GM23338 (cell line): ENCODE data around the gene ARRDC5. TPM values are rescaled to one million over a fixed set of nuclear protein-coding genes. Genes with fewer than 3 reads are reported as not detected.

Experiments
- ATAC-seq: fragments of 200-7000 bp; cut with Tn5 transposase; 3 replicates; pipeline ENCODE4 v1.9.1; 2020
- DNase-seq: peaks from one replicate; pipeline ENCODE4 v3.0.0-alpha.2; 2015; ENCODE audit warnings: low spot score
- H2AFZ ChIP-seq: fragments of 200-600 bp; sonication (generic); 2 replicates; pipeline ENCODE4 v1.8.0; 2016; ENCODE audit warnings: antibody characterized with exemption, mild to moderate bottlenecking, moderate library complexity
- H3F3A ChIP-seq: fragments of 200-600 bp; sonication (generic); replicated peaks from 2 replicates; pipeline ENCODE4 v1.8.0; 2017; ENCODE audit warnings: antibody characterized with exemption, mixed run types, low read depth
- H3K27ac ChIP-seq: fragments of 200-600 bp; sonication (generic); 2 replicates; pipeline ENCODE4 v1.6.1; 2016; ENCODE audit warnings: low read depth
- H3K27me3 ChIP-seq: fragments of 200-600 bp; sonication (generic); 2 replicates; pipeline ENCODE4 v1.8.0; 2016; ENCODE audit warnings: mild to moderate bottlenecking, mixed run types, moderate library complexity; ENCODE audit not compliant: insufficient read depth
- H3K36me3 ChIP-seq: fragments of 200-600 bp; sonication (generic); 2 replicates; pipeline ENCODE4 v1.8.0; 2016; ENCODE audit warnings: mild to moderate bottlenecking; ENCODE audit not compliant: insufficient read depth
- H3K4me1 ChIP-seq: fragments of 200-600 bp; sonication (generic); 2 replicates; pipeline ENCODE4 v1.8.0; 2016; ENCODE audit warnings: mild to moderate bottlenecking, moderate library complexity; ENCODE audit not compliant: insufficient read depth
- H3K4me2 ChIP-seq: fragments of 200-600 bp; sonication (generic); 2 replicates; pipeline ENCODE4 v1.7.1; 2017; ENCODE audit warnings: mixed run types
- H3K4me3 ChIP-seq: fragments of 200-600 bp; sonication (generic); 2 replicates; pipeline ENCODE4 v1.6.1; 2016; ENCODE audit warnings: mixed run types
- H3K79me2 ChIP-seq: fragments of 200-600 bp; sonication (generic); replicated peaks from 2 replicates; pipeline ENCODE4 v1.8.0; 2017; ENCODE audit warnings: mild to moderate bottlenecking; ENCODE audit not compliant: insufficient read depth
- H3K9me2 ChIP-seq: fragments of 200-600 bp; sonication (generic); 2 replicates; pipeline ENCODE4 v1.8.0; 2017; ENCODE audit not compliant: insufficient read depth
- H4K20me1 ChIP-seq: fragments of 200-600 bp; sonication (generic); replicated peaks from 2 replicates; pipeline ENCODE4 v1.8.0; 2017; ENCODE audit warnings: mild to moderate bottlenecking; ENCODE audit not compliant: insufficient read depth
- H3K27ac Mint-ChIP-seq: 2 replicates; pipeline ENCODE4 v1.8.0; 2020; ENCODE audit warnings: inconsistent platforms, mild to moderate bottlenecking, moderate library complexity, mixed read lengths
- H3K27me3 Mint-ChIP-seq: 3 replicates; pipeline ENCODE4 v1.8.0; 2022; ENCODE audit warnings: low read depth, mild to moderate bottlenecking, moderate library complexity, mixed read lengths, inconsistent platforms; ENCODE audit not compliant: insufficient read depth, poor library complexity
- H3K36me3 Mint-ChIP-seq: 3 replicates; pipeline ENCODE4 v1.8.0; 2021; ENCODE audit warnings: low read depth, mild to moderate bottlenecking, inconsistent platforms, moderate library complexity, mixed read lengths
- H3K4me1 Mint-ChIP-seq: 3 replicates; pipeline ENCODE4 v1.8.0; 2020; ENCODE audit warnings: mild to moderate bottlenecking, inconsistent platforms, mixed read lengths
- H3K4me3 Mint-ChIP-seq: 3 replicates; pipeline ENCODE4 v1.8.0; 2021; ENCODE audit warnings: moderate library complexity, mild to moderate bottlenecking, inconsistent platforms, mixed read lengths
- H3K9me3 Mint-ChIP-seq: 3 replicates; pipeline ENCODE4 v1.8.0; 2020; ENCODE audit warnings: moderate library complexity, mild to moderate bottlenecking, inconsistent platforms, mixed read lengths
- NANOG ChIP-seq: IDR thresholded peaks from 2 replicates; pipeline ENCODE4 v1.6.1; 2016; ENCODE audit warnings: antibody characterized with exemption, borderline replicate concordance
- POLR2AphosphoS5 ChIP-seq: IDR thresholded peaks from 2 replicates; pipeline ENCODE4 v1.6.1; 2016; ENCODE audit warnings: antibody characterized with exemption, low read depth
- STAT1 ChIP-seq: IDR thresholded peaks from one replicate; pipeline ENCODE4 v1.6.1; 2016; ENCODE audit warnings: antibody characterized with exemption; ENCODE audit not compliant: unreplicated experiment
- polyA plus RNA-seq: library from polyadenylated mRNA; unstranded; fragments of >200 nt; fragmentation: Nextera tagmentation; extraction: Ambion mirVana; gene quantifications from 2 replicates; pipeline ENCODE4 v1.2.1, GENCODE V29; 2016
- total RNA-seq: library from RNA; depleted of rRNA; stranded (reverse); fragments of >200 nt; shearing (Covaris generic); gene quantifications from 2 replicates; pipeline ENCODE4 v1.2.3, GENCODE V29; 2014
- TF ChIP-seq, protein P1 (sequence below): fragments of 250-450 bp; sonication (Bioruptor Pico); IDR thresholded peaks from 2 replicates; pipeline ENCODE4 v1.5.0; 2020; ENCODE audit warnings: mild to moderate bottlenecking, moderate library complexity
- TF ChIP-seq, protein P2 (sequence below): IDR thresholded peaks from 2 replicates; pipeline ENCODE4 v1.6.1; 2016; ENCODE audit warnings: antibody characterized with exemption
- TF ChIP-seq, protein P3 (sequence below): IDR thresholded peaks from one replicate; pipeline ENCODE4 v1.6.1; 2018; ENCODE audit warnings: antibody characterized with exemption; ENCODE audit not compliant: unreplicated experiment

The ARRDC5 gene
- total and polyA plus RNA-seq, 2 experiments from 2014 or later, result not detected

DNA sequence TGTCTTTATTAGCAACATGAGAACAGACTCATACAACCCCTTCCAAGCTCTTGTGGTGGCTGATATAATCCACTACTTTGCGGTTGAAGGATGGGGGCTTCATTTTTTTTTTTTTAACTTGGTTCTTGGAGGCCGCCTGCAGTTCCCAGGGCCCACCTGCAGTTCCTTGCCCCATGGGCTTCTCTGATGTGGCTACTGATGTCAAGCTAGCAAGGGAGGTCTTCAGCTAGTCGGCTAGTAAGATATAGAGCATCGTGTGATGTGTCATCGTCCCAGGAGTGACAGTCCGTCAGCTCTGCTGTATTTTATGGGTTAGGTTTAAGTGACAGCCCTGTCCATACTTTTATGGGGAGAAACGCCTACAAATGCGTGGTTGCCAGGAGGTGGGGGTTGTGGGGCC is 32.7 kb upstream of the ARRDC5 start:
- no peaks in the 10 kb centered on the region for H3K4me1 Mint-ChIP-seq
- H3K27me3 Mint-ChIP-seq, result peaks cover 10% of the 10 kb centered on the region
- H3K79me2 ChIP-seq, result no peaks in the 10 kb centered on the region; the same call in 1 of the 2 replicates
- no peaks in the 10 kb centered on the region for H3K4me1 ChIP-seq
- H3K27ac Mint-ChIP-seq, result no peak overlapping the region
- no peaks in the 10 kb centered on the region for H3K27me3 ChIP-seq
- peaks cover 11% of the 10 kb centered on the region; the same call in 1 of the 2 replicates for H3K36me3 ChIP-seq
- no peak overlapping the region for H3K4me3 ChIP-seq
- no peak overlapping the region for H3K4me3 Mint-ChIP-seq
- TF ChIP-seq POLR2AphosphoS5 (no peak), NANOG (no peak), STAT1 (no peak)
- TF ChIP-seq, protein P1, sequence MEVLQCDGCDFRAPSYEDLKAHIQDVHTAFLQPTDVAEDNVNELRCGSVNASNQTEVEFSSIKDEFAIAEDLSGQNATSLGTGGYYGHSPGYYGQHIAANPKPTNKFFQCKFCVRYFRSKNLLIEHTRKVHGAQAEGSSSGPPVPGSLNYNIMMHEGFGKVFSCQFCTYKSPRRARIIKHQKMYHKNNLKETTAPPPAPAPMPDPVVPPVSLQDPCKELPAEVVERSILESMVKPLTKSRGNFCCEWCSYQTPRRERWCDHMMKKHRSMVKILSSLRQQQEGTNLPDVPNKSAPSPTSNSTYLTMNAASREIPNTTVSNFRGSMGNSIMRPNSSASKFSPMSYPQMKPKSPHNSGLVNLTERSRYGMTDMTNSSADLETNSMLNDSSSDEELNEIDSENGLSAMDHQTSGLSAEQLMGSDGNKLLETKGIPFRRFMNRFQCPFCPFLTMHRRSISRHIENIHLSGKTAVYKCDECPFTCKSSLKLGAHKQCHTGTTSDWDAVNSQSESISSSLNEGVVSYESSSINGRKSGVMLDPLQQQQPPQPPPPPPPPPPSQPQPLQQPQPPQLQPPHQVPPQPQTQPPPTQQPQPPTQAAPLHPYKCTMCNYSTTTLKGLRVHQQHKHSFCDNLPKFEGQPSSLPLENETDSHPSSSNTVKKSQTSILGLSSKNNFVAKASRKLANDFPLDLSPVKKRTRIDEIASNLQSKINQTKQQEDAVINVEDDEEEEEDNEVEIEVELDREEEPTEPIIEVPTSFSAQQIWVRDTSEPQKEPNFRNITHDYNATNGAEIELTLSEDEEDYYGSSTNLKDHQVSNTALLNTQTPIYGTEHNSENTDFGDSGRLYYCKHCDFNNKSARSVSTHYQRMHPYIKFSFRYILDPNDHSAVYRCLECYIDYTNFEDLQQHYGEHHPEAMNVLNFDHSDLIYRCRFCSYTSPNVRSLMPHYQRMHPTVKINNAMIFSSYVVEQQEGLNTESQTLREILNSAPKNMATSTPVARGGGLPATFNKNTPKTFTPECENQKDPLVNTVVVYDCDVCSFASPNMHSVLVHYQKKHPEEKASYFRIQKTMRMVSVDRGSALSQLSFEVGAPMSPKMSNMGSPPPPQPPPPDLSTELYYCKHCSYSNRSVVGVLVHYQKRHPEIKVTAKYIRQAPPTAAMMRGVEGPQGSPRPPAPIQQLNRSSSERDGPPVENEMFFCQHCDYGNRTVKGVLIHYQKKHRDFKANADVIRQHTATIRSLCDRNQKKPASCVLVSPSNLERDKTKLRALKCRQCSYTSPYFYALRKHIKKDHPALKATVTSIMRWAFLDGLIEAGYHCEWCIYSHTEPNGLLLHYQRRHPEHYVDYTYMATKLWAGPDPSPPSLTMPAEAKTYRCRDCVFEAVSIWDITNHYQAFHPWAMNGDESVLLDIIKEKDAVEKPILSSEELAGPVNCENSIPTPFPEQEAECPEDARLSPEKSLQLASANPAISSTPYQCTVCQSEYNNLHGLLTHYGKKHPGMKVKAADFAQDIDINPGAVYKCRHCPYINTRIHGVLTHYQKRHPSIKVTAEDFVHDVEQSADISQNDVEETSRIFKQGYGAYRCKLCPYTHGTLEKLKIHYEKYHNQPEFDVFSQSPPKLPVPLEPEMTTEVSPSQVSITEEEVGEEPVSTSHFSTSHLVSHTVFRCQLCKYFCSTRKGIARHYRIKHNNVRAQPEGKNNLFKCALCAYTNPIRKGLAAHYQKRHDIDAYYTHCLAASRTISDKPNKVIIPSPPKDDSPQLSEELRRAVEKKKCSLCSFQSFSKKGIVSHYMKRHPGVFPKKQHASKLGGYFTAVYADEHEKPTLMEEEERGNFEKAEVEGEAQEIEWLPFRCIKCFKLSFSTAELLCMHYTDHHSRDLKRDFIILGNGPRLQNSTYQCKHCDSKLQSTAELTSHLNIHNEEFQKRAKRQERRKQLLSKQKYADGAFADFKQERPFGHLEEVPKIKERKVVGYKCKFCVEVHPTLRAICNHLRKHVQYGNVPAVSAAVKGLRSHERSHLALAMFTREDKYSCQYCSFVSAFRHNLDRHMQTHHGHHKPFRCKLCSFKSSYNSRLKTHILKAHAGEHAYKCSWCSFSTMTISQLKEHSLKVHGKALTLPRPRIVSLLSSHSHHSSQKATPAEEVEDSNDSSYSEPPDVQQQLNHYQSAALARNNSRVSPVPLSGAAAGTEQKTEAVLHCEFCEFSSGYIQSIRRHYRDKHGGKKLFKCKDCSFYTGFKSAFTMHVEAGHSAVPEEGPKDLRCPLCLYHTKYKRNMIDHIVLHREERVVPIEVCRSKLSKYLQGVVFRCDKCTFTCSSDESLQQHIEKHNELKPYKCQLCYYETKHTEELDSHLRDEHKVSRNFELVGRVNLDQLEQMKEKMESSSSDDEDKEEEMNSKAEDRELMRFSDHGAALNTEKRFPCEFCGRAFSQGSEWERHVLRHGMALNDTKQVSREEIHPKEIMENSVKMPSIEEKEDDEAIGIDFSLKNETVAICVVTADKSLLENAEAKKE (CRISPR knock-in tag), result no peak
- TF ChIP-seq, protein P2, sequence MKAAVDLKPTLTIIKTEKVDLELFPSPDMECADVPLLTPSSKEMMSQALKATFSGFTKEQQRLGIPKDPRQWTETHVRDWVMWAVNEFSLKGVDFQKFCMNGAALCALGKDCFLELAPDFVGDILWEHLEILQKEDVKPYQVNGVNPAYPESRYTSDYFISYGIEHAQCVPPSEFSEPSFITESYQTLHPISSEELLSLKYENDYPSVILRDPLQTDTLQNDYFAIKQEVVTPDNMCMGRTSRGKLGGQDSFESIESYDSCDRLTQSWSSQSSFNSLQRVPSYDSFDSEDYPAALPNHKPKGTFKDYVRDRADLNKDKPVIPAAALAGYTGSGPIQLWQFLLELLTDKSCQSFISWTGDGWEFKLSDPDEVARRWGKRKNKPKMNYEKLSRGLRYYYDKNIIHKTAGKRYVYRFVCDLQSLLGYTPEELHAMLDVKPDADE, result no peak
- TF ChIP-seq, protein P3, sequence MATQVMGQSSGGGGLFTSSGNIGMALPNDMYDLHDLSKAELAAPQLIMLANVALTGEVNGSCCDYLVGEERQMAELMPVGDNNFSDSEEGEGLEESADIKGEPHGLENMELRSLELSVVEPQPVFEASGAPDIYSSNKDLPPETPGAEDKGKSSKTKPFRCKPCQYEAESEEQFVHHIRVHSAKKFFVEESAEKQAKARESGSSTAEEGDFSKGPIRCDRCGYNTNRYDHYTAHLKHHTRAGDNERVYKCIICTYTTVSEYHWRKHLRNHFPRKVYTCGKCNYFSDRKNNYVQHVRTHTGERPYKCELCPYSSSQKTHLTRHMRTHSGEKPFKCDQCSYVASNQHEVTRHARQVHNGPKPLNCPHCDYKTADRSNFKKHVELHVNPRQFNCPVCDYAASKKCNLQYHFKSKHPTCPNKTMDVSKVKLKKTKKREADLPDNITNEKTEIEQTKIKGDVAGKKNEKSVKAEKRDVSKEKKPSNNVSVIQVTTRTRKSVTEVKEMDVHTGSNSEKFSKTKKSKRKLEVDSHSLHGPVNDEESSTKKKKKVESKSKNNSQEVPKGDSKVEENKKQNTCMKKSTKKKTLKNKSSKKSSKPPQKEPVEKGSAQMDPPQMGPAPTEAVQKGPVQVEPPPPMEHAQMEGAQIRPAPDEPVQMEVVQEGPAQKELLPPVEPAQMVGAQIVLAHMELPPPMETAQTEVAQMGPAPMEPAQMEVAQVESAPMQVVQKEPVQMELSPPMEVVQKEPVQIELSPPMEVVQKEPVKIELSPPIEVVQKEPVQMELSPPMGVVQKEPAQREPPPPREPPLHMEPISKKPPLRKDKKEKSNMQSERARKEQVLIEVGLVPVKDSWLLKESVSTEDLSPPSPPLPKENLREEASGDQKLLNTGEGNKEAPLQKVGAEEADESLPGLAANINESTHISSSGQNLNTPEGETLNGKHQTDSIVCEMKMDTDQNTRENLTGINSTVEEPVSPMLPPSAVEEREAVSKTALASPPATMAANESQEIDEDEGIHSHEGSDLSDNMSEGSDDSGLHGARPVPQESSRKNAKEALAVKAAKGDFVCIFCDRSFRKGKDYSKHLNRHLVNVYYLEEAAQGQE, result no peak
- no peak overlapping the region for H2AFZ ChIP-seq
- H4K20me1 ChIP-seq, result peaks cover 16% of the 10 kb centered on the region
- no peaks in the 10 kb centered on the region for H3F3A ChIP-seq
- H3K27ac ChIP-seq, result no peak overlapping the region
- no peak for ATAC-seq
- H3K9me2 ChIP-seq, result no peaks in the 10 kb centered on the region
- H3K4me2 ChIP-seq, result no peak overlapping the region
- no peaks in the 10 kb centered on the region for H3K9me3 Mint-ChIP-seq
- DNase-seq, result no peak
- peaks cover 70% of the 10 kb centered on the region for H3K36me3 Mint-ChIP-seq
